Hematopoietic multipotent progenitor cell treated with erythropoietin and hydrocortisone succinate and interleukin-3 and kit ligand, for 15 days (in vitro differentiated cells): Measurements from ENCODE around the gene TTC28.

Experiments used
- DNase-seq: peaks from one replicate; pipeline ENCODE4 v3.0.0-alpha.2; 2015; ENCODE audit warnings: low spot score

The TTC28 gene

GRCh38 chr22:28046100-28046499 is 633.5 kb downstream of the TTC28 start:
- no peak for DNase-seq

DNA sequence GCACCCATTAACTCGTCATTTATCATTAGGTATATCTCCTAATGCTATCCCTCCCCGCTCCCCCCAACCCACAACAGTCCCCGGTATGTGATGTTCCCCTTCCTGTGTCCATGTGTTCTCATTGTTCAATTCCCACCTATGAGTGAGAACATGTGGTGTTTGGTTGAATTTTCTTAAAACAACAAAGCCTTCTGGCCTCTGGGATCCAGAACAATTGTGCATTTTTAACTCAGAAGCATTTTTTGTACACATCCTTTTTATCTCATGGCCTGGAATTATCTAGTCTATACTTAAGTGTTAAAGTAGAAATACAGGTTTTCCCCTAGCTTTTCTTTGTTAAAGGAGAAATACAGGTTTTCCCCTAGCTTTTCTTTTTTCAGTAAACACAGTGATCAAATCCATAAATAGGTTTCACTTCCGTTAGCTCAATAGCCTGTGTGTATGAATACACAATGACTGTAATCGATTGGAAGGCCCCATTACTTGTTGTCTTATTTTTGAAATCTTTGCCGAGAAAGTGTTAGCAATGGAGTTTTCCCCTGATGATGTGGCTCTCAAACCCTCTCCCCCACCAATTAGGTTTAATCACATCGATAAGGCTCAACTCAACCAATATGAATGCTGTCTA is 635.0 kb downstream of the TTC28 start:
- no peak for DNase-seq

DNA sequence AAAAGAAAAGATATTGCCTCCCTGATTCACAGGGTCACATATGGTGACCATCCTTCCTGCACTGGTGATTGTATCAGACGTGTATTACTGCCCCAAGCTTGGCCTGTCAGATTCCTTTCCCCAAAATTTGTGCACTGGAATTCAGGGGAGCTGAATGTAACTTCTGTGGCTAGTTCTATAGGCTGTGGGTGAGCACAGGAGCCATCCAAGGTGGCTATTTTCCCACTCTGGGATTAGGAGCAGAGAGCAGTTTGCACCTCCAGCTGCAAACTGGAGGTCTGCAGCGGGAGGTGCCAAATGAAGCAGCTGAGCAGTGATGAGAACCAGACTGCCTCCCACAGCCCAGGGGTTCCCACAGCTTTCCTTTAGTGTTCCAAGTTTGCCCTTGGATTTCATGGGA is 636.4 kb downstream of the TTC28 start:
- no peak for DNase-seq

- DNase-seq: peak; percentile 44
These were observed 644.8 kb downstream of the TTC28 start for GRCh38 chr22:28034760-28035401.

DNA sequence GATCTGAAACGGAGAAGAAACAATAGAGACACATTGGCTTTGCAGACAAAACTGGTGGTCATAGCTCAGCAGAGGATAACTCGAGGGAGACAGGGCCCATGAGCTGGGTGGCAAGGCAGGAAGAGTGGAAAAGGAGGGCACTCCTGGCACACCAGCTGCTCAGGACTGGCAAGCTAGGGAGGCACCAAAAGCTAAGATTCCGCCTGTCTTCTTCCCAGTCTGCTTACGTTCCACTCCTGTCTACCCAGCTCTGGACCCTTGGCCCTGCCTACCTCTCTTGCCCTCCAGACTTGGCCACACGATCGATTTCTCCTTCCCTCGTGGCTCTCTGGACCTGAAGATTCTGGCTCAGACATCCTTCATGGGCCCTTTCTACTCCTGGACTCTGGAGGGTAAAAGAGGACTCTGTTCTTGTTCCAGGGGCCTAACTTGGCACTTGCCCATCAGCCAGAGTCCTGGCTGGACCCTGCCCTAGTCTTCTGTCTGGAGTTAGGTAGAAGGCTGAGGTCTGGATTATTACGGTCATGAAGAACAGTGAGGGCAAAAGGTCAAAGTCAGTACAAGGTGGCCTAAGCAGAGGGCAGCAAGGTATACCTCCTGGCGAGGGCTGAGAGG is 645.4 kb downstream of the TTC28 start:
- DNase-seq: no peak

DNA sequence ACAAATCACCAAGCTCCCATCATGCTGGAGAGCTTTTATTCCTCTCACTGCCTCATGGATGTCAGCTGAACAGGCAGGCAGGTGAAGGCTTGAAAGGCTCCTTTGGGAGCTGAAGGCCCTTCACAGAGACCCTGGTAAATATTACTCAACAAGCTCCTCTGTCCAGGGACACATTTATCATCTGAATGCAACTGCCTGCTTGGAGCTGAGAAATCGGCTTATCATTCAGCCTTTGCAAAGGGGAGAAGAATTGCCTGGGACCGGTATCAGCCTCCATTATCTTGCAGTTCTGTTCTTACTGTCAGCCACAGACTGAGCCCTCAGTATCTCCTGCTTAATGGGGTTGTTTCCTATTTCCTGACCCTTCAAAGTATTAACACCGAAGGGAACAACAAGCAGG is 646.8 kb downstream of the TTC28 start:
- DNase-seq: no peak

GRCh38 chr22:28031383-28031922 is 648.2 kb downstream of the TTC28 start:
- no peak for DNase-seq

DNA sequence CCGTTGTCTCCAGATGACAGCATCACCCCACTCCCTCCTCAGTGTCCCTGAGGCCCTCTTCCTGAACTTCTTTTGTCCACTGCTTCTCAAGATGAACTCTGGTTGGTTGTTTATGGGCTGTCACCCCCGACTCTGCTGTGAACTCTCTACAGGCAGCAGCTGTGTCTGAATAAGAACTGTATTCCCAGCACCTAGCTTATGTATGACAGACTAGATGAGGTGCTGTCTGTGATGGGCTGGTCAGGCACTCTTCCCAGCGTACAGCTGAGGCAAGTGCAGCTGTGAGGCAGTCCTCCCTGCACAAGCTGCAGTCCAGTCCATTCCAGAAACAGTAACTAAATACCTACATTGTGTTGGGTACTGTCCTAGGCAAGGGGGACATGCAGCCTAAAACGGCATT is 649.2 kb downstream of the TTC28 start:
- no peak for DNase-seq

GRCh38 chr22:28029956-28030355 is 649.7 kb downstream of the TTC28 start:
- DNase-seq: no peak

- no peak for DNase-seq
These were observed 650.3 kb downstream of the TTC28 start for GRCh38 chr22:28029201-28029948.

DNA sequence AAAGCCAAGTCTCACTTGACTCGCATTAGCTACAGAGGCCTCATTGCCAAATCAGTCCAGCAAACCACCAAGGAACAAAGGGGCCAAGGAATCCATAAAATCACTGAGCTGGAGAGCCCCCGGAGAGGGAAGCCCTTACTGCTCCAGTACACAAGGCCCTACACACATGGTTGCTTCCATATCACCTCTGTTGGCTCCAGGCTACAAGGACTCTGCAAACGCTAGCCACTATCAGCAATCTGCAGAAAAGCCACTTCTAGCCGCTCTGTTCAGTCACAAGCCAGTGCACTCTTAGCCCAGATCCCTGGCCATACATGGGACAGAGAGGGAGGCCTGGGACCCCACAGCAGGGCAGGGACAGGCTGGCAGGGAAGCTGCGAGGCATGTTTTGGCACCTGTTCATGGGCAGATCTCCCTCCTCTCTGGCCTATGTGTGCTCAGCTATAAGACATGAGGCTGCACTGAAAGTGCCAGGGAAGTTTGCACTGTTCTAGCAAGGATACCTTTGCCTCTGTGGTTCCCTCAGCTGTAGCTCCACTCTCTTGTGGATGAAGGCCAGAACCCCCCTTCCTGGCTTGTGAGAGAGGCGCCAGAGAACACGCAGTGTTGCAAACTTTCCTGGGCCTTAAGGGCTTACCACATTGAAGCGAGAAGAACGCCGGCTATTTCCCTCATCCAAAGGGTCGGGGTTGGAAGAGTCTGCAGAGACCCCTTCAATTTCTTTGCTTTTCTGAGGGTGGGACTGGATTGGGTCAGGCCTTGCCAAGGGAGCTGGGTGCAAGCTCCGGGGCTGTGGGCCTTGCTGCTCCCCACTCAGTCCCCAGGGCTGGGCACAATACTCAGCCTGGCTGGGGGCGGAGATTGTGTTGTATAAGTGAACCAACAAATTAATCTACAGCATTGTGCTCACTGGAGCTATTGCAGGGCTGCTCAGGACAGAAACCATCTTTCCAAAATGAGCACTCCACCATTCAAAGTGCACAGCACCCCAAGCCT is 651.9 kb downstream of the TTC28 start:
- DNase-seq: no peak

DNA sequence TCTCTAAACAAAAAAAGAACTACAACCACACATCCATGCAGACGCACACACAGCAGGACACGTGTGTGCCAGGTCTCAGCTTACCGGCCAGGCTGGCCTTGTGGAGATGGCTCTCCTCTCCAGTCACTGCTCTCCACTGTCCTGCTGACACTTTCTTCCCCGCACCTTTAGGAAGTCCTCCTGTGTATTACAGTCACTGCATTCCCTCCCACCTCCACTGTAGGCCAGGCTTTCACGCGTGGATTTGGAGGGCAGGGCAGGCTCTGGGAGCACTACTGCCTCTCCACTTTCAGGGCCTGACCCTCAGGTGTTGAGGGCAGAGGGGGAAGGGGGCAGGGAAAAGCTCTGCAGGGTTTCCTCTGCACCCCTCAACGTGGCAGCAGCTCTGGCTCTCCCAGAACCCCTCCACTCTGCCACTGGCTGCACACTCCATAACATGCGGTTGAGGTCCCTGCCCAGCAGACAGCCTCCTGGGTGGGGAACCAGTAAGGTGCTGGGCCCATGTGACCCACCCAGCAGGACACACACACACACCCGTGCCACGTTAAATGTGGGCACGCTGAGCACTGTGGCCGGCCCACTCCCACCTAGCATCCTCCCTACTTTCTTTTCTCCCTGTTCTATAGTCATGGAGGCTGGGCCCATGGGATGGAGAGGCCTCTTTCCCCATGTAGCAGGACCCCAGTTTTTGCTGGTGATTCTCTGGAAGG is 653.6 kb downstream of the TTC28 start:
- DNase-seq: no peak

DNA sequence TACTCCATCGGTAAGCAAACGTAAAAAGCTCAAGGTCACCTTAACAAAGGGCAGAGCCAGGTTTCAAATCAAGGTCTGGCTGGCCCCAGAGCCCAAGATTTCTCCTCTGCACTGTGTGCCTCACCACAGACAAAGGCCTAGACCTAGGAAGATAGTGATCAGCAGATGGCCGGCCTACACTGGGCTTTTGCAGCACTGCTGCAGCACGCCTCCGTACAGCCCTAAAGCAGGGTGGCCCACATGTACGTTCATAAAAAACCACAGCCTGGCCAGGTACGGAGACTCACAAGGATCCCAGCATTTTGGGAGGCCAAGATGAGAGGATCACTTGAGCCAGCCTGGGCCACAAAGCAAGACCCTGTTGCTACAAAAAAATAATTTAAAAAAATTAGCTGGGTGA is 654.3 kb downstream of the TTC28 start:
- DNase-seq: no peak

DNA sequence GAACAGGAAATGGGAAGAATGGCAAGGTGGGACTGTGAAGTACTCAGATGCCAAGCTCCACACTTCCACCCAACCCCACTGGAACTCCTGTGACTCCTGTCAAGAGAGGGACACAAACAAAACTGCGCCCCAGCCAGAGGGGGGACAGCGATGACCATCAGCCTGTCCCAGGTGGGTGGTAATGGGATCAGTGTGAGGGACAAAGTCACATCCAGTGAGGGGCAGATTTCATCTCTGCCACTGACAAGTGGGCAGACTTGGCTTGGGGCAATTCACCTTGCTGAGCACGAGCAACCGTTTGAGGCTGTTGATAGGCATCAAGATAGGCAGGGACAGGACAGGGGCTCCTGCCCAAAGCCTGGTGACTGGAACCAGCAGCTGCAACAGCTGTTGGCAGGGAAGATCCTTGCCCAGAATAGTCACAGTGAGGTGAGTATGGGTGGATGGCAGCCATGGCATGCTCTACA is 655.2 kb downstream of the TTC28 start:
- DNase-seq: no peak

GRCh38 chr22:28023774-28024173 is 655.9 kb downstream of the TTC28 start:
- no peak for DNase-seq

GRCh38 chr22:28023036-28023435 is 656.6 kb downstream of the TTC28 start:
- no peak for DNase-seq

DNA sequence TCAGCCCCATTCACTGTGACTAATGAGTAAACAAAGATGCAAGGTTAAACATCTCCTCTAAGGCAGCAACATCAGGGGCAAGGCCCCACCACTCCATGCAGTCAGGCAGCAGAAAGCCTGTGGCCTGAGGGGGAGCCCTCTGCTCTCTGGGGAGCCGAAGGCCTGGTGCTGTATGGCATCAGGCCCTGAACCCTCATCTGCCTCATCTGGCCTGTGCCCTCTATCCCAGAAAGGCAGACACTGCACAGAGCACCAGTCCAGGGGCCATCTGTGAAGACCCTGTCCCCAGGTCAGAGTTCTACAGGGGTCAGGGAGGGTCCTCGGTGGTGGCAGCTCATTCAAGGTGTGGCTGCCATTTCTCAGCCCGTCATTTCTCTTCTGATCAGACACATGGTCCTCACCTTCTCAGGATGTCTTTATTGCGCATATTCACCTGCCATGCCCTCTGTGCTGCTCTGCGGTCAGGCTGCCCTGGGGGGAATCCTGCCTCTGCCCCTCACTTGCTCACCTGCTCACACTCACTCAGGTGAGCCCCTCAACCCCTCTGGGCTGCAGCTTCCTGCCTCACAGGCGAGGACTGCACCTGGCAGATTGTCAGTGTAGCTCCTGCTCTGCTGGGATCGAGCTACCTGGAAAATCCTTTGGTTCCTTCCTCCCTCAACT is 657.5 kb downstream of the TTC28 start:
- DNase-seq: no peak

DNA sequence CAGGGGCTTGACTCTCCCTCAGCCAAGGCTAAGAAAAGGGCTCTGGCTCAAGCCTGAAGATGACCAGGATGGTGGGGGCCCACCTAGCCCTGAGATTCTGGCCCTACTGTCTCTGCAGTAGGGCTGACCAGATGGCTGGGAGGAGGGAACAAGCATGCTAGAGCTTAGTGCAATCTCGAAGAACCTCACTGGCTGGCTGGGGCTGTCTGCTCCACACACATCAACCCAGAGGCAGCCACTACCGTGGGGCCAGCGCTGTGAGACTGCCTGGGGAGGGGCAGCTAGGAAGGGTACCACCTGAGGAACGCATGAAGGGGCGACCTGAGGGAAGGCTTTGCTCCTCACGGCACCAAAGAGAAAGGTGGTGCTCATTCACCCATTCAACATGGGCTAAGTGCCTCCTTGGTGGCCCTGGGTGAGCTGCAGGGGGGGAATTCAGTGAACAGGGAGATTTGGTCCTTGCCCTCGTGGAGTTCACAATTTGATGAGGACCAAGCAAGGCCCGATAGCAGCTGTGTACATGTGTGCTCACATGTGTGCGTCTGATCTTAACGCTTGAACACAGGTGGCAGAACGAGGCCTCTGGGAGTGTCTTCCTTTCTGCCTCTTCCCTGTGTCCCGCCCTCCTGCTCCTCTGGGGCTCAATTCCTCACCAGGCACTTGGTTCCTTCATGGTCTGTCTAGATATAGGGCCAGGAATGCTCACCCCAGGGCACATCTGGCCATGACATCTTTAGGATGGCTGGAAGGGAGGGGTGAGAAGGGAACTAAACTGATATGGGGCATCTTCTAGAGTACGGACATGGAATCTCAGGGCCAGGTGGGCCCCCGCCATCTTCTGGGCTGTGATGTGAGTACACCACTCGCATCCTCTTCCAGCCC is 658.3 kb downstream of the TTC28 start:
- DNase-seq: no peak
